GM23338 (cell line): Measurements from ENCODE around the gene POLD2. TPM values are rescaled to one million over a fixed set of nuclear protein-coding genes. Genes with fewer than 3 reads are reported as not detected.

Experiments used
- ATAC-seq: fragments of 200-7000 bp; cut with Tn5 transposase; 3 replicates; pipeline ENCODE4 v1.9.1; 2020
- DNase-seq: peaks from one replicate; pipeline ENCODE4 v3.0.0-alpha.2; 2015; ENCODE audit warnings: low spot score
- H2AFZ ChIP-seq: fragments of 200-600 bp; sonication (generic); 2 replicates; pipeline ENCODE4 v1.8.0; 2016; ENCODE audit warnings: antibody characterized with exemption, mild to moderate bottlenecking, moderate library complexity
- H3F3A ChIP-seq: fragments of 200-600 bp; sonication (generic); replicated peaks from 2 replicates; pipeline ENCODE4 v1.8.0; 2017; ENCODE audit warnings: antibody characterized with exemption, mixed run types, low read depth
- H3K27ac ChIP-seq: fragments of 200-600 bp; sonication (generic); 2 replicates; pipeline ENCODE4 v1.6.1; 2016; ENCODE audit warnings: low read depth
- H3K27me3 ChIP-seq: fragments of 200-600 bp; sonication (generic); 2 replicates; pipeline ENCODE4 v1.8.0; 2016; ENCODE audit warnings: mild to moderate bottlenecking, mixed run types, moderate library complexity; ENCODE audit not compliant: insufficient read depth
- H3K36me3 ChIP-seq: fragments of 200-600 bp; sonication (generic); 2 replicates; pipeline ENCODE4 v1.8.0; 2016; ENCODE audit warnings: mild to moderate bottlenecking; ENCODE audit not compliant: insufficient read depth
- H3K4me1 ChIP-seq: fragments of 200-600 bp; sonication (generic); 2 replicates; pipeline ENCODE4 v1.8.0; 2016; ENCODE audit warnings: mild to moderate bottlenecking, moderate library complexity; ENCODE audit not compliant: insufficient read depth
- H3K4me2 ChIP-seq: fragments of 200-600 bp; sonication (generic); 2 replicates; pipeline ENCODE4 v1.7.1; 2017; ENCODE audit warnings: mixed run types
- H3K4me3 ChIP-seq: fragments of 200-600 bp; sonication (generic); 2 replicates; pipeline ENCODE4 v1.6.1; 2016; ENCODE audit warnings: mixed run types
- H3K79me2 ChIP-seq: fragments of 200-600 bp; sonication (generic); replicated peaks from 2 replicates; pipeline ENCODE4 v1.8.0; 2017; ENCODE audit warnings: mild to moderate bottlenecking; ENCODE audit not compliant: insufficient read depth
- H3K9me2 ChIP-seq: fragments of 200-600 bp; sonication (generic); 2 replicates; pipeline ENCODE4 v1.8.0; 2017; ENCODE audit not compliant: insufficient read depth
- H4K20me1 ChIP-seq: fragments of 200-600 bp; sonication (generic); replicated peaks from 2 replicates; pipeline ENCODE4 v1.8.0; 2017; ENCODE audit warnings: mild to moderate bottlenecking; ENCODE audit not compliant: insufficient read depth
- H3K27ac Mint-ChIP-seq: 2 replicates; pipeline ENCODE4 v1.8.0; 2020; ENCODE audit warnings: inconsistent platforms, mild to moderate bottlenecking, moderate library complexity, mixed read lengths
- H3K27me3 Mint-ChIP-seq: 3 replicates; pipeline ENCODE4 v1.8.0; 2022; ENCODE audit warnings: low read depth, mild to moderate bottlenecking, moderate library complexity, mixed read lengths, inconsistent platforms; ENCODE audit not compliant: insufficient read depth, poor library complexity
- H3K36me3 Mint-ChIP-seq: 3 replicates; pipeline ENCODE4 v1.8.0; 2021; ENCODE audit warnings: low read depth, mild to moderate bottlenecking, inconsistent platforms, moderate library complexity, mixed read lengths
- H3K4me1 Mint-ChIP-seq: 3 replicates; pipeline ENCODE4 v1.8.0; 2020; ENCODE audit warnings: mild to moderate bottlenecking, inconsistent platforms, mixed read lengths
- H3K4me3 Mint-ChIP-seq: 3 replicates; pipeline ENCODE4 v1.8.0; 2021; ENCODE audit warnings: moderate library complexity, mild to moderate bottlenecking, inconsistent platforms, mixed read lengths
- H3K9me3 Mint-ChIP-seq: 3 replicates; pipeline ENCODE4 v1.8.0; 2020; ENCODE audit warnings: moderate library complexity, mild to moderate bottlenecking, inconsistent platforms, mixed read lengths
- CREB1 ChIP-seq: fragments of 250-450 bp; sonication (Bioruptor Pico); IDR thresholded peaks from 2 replicates; pipeline ENCODE4 v1.5.0; 2020; ENCODE audit warnings: low read depth, mild to moderate bottlenecking, moderate library complexity
- CTCF ChIP-seq, 2 experiments: fragments of 200-600 bp in 1 of 2; sonication (generic) in 1 of 2; conservative IDR thresholded peaks; 2 replicates each; pipeline versions ENCODE4 v1.5.1 to v1.6.1; 2016 to 2017; ENCODE audit warnings: antibody characterized with exemption in 2 of 2, low read depth in 2 of 2, mild to moderate bottlenecking in 2 of 2, moderate library complexity in 1 of 2
- ETS1 ChIP-seq: IDR thresholded peaks from 2 replicates; pipeline ENCODE4 v1.6.1; 2016; ENCODE audit warnings: antibody characterized with exemption
- EZH2 ChIP-seq: fragments of 200-600 bp; sonication (generic); IDR thresholded peaks from one replicate; pipeline ENCODE4 v1.8.0; 2017; ENCODE audit warnings: antibody characterized with exemption, mild to moderate bottlenecking, low read depth; ENCODE audit not compliant: unreplicated experiment
- JUNB ChIP-seq: IDR thresholded peaks from one replicate; pipeline ENCODE4 v1.6.1; 2016; ENCODE audit warnings: antibody characterized with exemption; ENCODE audit not compliant: unreplicated experiment
- NANOG ChIP-seq: IDR thresholded peaks from 2 replicates; pipeline ENCODE4 v1.6.1; 2016; ENCODE audit warnings: antibody characterized with exemption, borderline replicate concordance
- POLR2AphosphoS5 ChIP-seq: IDR thresholded peaks from 2 replicates; pipeline ENCODE4 v1.6.1; 2016; ENCODE audit warnings: antibody characterized with exemption, low read depth
- ZNF114 ChIP-seq: fragments of 250-450 bp; sonication (Bioruptor Pico); IDR thresholded peaks from 2 replicates; pipeline ENCODE4 v1.5.0; 2020; ENCODE audit warnings: mild to moderate bottlenecking, moderate library complexity
- ZNF331 ChIP-seq: fragments of 250-450 bp; sonication (Bioruptor Pico); IDR thresholded peaks from 2 replicates; pipeline ENCODE4 v1.5.0; 2020; ENCODE audit warnings: low read depth, mild to moderate bottlenecking, moderate library complexity
- ZNF462 ChIP-seq: fragments of 250-450 bp; sonication (Bioruptor Pico); IDR thresholded peaks from 2 replicates; pipeline ENCODE4 v1.5.0; 2020; ENCODE audit warnings: mild to moderate bottlenecking, moderate library complexity
- polyA plus RNA-seq: library from polyadenylated mRNA; unstranded; fragments of >200 nt; fragmentation: Nextera tagmentation; extraction: Ambion mirVana; gene quantifications from 2 replicates; pipeline ENCODE4 v1.2.1, GENCODE V29; 2016
- total RNA-seq: library from RNA; depleted of rRNA; stranded (reverse); fragments of >200 nt; shearing (Covaris generic); gene quantifications from 2 replicates; pipeline ENCODE4 v1.2.3, GENCODE V29; 2014

Gene POLD2
- total and polyA plus RNA-seq, 2 experiments from 2014 or later, result 101 to 127 TPM

GRCh38 chr7:44100458-44101302, 22.7 kb downstream of the POLD2 start:
- Mint-ChIP-seq H3K36me3 (no peaks in the 10 kb centered on the region; the same call in 2 of the 3 replicates), H3K9me3 (no peaks in the 10 kb centered on the region), H3K27me3 (peaks cover 23% of the 10 kb centered on the region), H3K4me3 (no peak overlapping the region), H3K27ac (no peak overlapping the region), H3K4me1 (peaks cover 17% of the 10 kb centered on the region)
- Histone ChIP-seq H3K4me2 (no peak overlapping the region), H3K4me1 (peaks cover 8% of the 10 kb centered on the region; the same call in 1 of the 2 replicates), H4K20me1 (no peaks in the 10 kb centered on the region), H2AFZ (peak overlapping the region; percentile 78), H3K27me3 (peaks cover 9% of the 10 kb centered on the region; the same call in 1 of the 2 replicates), H3K79me2 (no peaks in the 10 kb centered on the region), H3F3A (no peaks in the 10 kb centered on the region), H3K9me2 (no peaks in the 10 kb centered on the region), H3K4me3 (no peak overlapping the region), H3K36me3 (no peaks in the 10 kb centered on the region), H3K27ac (no peak overlapping the region)
- TF ChIP-seq NANOG, result no peak
- ATAC-seq (no peak), DNase-seq (no peak)

GRCh38 chr7:44099669-44100068, 23.7 kb downstream of the POLD2 start:
- H3K4me2 ChIP-seq, result no peak overlapping the region
- H3K27me3 Mint-ChIP-seq, result peaks cover 20% of the 10 kb centered on the region
- ATAC-seq (no peak), DNase-seq (no peak)
- H3K27me3 ChIP-seq, result no peaks in the 10 kb centered on the region
- H3K79me2 ChIP-seq, result no peaks in the 10 kb centered on the region
- TF ChIP-seq EZH2 (no peak), ETS1 (no peak), ZNF114 (no peak), NANOG (no peak), ZNF462 (CRISPR knock-in tag) (no peak), ZNF331 (CRISPR knock-in tag) (no peak), CTCF (conservative IDR thresholded peaks at IDR 0.05; ENCODE audit: low read depth in 2 of 2) (no peak), JUNB (no peak), POLR2AphosphoS5 (no peak), CREB1 (no peak)
- no peaks in the 10 kb centered on the region for H3K9me3 Mint-ChIP-seq
- peaks cover 4% of the 10 kb centered on the region; the same call in 1 of the 2 replicates for H3K4me1 ChIP-seq
- H3K4me3 Mint-ChIP-seq, result no peak overlapping the region
- peaks cover 11% of the 10 kb centered on the region for H3K4me1 Mint-ChIP-seq
- no peak overlapping the region for H3K27ac Mint-ChIP-seq
- H3F3A ChIP-seq, result no peaks in the 10 kb centered on the region
- no peaks in the 10 kb centered on the region for H3K36me3 Mint-ChIP-seq
- H3K9me2 ChIP-seq, result no peaks in the 10 kb centered on the region
- no peak overlapping the region for H3K4me3 ChIP-seq
- no peak overlapping the region for H2AFZ ChIP-seq
- H3K36me3 ChIP-seq, result no peaks in the 10 kb centered on the region
- no peaks in the 10 kb centered on the region for H4K20me1 ChIP-seq
- no peak overlapping the region for H3K27ac ChIP-seq
